Measurements from ENCODE around the gene ARHGEF26. TPM values are rescaled to one million over a fixed set of nuclear protein-coding genes. Genes with fewer than 3 reads are reported as not detected.

The ARHGEF26 gene
- total RNA-seq, 1 donor from 2014 or later: 33.8 TPM

DNA sequence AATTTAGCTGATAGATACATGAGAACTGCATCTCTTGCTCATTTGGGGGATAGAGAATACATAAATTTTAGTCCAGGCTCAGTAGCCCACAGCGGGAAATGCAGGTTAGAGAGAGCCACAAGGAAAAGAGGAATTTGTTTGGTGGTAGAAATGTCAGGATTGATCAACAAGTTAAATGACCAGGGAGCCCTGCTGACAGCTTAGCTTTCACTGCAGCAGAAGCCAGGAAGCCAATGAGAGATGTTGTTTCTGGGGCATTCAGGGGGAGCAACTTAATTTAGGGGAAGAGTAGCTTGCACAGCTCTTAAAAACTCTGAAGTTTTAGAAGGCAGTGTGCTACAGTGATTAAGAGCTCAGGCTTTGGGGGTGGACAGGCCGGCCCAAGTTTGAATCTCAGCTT is 22.7 kb downstream of the ARHGEF26 start:
- Histone ChIP-seq H3K9me3 (no peaks in the 10 kb centered on the region), H3K27ac (no peak overlapping the region), H3K27me3 (no peaks in the 10 kb centered on the region), H3K4me3 (no peak overlapping the region), H3K4me1 (no peaks in the 10 kb centered on the region), H3K36me3 (no peaks in the 10 kb centered on the region)
- no peak for DNase-seq (ENCODE audit: low spot score in 2 of 2)
- intact Hi-C loops (cut with DNase I): no loop called here
- TF ChIP-seq, protein P1, sequence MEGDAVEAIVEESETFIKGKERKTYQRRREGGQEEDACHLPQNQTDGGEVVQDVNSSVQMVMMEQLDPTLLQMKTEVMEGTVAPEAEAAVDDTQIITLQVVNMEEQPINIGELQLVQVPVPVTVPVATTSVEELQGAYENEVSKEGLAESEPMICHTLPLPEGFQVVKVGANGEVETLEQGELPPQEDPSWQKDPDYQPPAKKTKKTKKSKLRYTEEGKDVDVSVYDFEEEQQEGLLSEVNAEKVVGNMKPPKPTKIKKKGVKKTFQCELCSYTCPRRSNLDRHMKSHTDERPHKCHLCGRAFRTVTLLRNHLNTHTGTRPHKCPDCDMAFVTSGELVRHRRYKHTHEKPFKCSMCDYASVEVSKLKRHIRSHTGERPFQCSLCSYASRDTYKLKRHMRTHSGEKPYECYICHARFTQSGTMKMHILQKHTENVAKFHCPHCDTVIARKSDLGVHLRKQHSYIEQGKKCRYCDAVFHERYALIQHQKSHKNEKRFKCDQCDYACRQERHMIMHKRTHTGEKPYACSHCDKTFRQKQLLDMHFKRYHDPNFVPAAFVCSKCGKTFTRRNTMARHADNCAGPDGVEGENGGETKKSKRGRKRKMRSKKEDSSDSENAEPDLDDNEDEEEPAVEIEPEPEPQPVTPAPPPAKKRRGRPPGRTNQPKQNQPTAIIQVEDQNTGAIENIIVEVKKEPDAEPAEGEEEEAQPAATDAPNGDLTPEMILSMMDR (IDR thresholded peaks at IDR 0.05): no peak

DNA sequence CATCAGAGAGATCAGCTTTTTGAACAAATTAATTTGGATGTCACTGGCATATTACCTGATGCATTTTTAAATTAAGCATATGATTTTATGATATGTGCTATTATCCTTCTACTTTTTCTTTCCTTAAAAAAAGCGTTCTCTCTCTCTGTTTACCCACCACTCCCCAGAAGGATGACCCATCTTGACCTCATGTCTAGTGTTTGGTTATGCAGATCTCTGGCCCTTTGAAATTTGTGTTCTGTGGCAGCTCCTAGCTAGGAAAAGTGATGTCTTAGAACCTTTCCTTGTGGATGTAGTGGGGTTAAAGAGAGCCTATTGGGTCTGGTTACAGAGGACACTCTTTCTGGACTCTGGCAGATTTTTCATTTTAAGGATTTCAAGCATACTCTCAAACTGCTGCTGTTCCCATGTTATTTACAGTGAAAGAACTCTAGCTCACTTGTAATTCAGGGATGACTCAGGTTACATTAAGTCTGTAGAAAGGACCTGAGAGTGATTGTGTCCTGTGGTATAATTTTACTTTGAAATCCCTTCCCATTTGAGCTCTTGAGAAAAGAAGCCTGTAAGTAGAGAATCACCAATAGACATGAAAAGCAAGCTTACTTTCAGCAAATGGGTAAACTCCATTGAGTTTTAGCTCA is 23.8 kb downstream of the ARHGEF26 start:
- intact Hi-C loops (cut with DNase I): no loop called here
- Histone ChIP-seq H3K9me3 (no peaks in the 10 kb centered on the region), H3K4me1 (no peaks in the 10 kb centered on the region), H3K36me3 (no peaks in the 10 kb centered on the region), H3K27me3 (no peaks in the 10 kb centered on the region), H3K27ac (no peak overlapping the region), H3K4me3 (no peak overlapping the region)
- DNase-seq (ENCODE audit: low spot score in 2 of 2): no peak
- TF ChIP-seq, protein P1 (IDR thresholded peaks at IDR 0.05): no peak

DNA sequence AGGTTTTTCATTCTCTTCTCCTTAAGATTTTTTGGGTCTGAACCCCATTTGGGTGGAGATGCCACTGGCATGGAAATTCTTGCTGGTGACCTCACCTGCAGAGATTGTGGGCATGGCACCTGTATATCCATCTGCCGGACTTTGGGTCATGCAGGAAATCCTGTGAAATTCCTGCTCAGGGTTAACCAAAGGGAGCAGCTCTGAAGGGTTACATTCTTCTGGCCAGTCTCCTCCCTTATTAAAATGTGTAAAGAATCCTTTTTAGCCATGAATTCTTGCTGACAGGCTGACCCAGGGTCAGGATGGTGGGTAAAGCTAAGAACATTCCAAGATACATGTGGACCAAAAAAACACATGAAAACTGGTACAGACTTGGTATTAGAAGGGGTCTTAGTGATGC is 27.4 kb downstream of the ARHGEF26 start:
- H3K27ac ChIP-seq: no peak overlapping the region
- TF ChIP-seq, protein P1 (IDR thresholded peaks at IDR 0.05): no peak
- DNase-seq (ENCODE audit: low spot score in 2 of 2): no peak
- no peaks in the 10 kb centered on the region for H3K4me1 ChIP-seq
- H3K4me3 ChIP-seq: no peak overlapping the region
- H3K36me3 ChIP-seq: peaks cover 4 to 14% of the 10 kb centered on the region in 2 donors
- intact Hi-C loops (cut with DNase I): no loop called here
- H3K9me3 ChIP-seq: no peaks in the 10 kb centered on the region
- no peaks in the 10 kb centered on the region for H3K27me3 ChIP-seq

DNA sequence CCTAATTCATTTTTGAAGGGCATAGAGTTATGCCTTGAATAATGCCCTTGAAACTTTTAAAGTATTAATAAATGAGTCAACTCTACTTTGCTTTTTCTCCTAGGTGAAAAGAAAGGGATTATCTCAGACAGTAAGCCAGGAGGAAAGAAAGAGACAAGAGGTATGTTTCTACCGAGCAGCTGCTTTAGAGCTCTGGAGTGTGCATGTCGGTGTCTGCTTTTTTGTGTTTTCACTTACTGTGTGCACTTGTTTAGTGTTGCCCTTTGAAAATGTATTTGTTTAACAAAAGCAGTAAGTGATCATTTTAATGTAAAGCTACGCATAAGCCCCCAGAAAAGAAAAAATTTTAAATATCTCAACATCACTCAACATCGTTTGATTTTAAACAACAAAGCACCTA is 28.1 kb downstream of the ARHGEF26 start:
- no peaks in the 10 kb centered on the region for H3K27me3 ChIP-seq
- no peaks in the 10 kb centered on the region for H3K9me3 ChIP-seq
- H3K4me3 ChIP-seq: no peak overlapping the region
- no peaks in the 10 kb centered on the region for H3K4me1 ChIP-seq
- TF ChIP-seq, protein P1 (IDR thresholded peaks at IDR 0.05): no peak
- intact Hi-C loops (cut with DNase I): no loop called here
- peaks cover 4 to 20% of the 10 kb centered on the region in 2 donors for H3K36me3 ChIP-seq
- H3K27ac ChIP-seq: no peak overlapping the region
- DNase-seq (ENCODE audit: low spot score in 2 of 2): no peak

DNA sequence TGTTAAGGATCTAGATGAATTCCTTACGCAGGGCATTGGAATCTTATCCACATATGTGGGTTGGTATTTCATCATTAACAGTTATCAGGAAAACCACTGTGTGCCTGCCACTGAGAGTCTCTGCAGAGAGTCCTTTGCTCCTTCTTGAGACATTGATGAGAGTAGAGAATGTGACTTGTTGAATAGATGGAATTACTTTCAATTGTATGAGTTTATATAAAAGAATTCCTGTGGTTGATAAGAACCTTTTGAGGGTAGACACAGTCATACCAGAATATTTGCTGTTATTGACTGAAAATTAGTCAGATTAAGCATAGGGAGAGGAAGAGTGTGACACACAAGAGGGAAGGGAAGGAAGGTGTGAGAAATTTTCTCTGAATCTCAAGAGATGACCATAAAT is 30.8 kb downstream of the ARHGEF26 start:
- H3K36me3 ChIP-seq: peaks cover 4 to 21% of the 10 kb centered on the region in 2 donors
- H3K27ac ChIP-seq: no peak overlapping the region
- DNase-seq (ENCODE audit: low spot score in 2 of 2): no peak
- H3K4me1 ChIP-seq: no peaks in the 10 kb centered on the region
- no peaks in the 10 kb centered on the region for H3K9me3 ChIP-seq
- intact Hi-C loops (cut with DNase I): no loop called here
- TF ChIP-seq, protein P1 (IDR thresholded peaks at IDR 0.05): no peak
- H3K4me3 ChIP-seq: no peak overlapping the region
- H3K27me3 ChIP-seq: no peaks in the 10 kb centered on the region

DNA sequence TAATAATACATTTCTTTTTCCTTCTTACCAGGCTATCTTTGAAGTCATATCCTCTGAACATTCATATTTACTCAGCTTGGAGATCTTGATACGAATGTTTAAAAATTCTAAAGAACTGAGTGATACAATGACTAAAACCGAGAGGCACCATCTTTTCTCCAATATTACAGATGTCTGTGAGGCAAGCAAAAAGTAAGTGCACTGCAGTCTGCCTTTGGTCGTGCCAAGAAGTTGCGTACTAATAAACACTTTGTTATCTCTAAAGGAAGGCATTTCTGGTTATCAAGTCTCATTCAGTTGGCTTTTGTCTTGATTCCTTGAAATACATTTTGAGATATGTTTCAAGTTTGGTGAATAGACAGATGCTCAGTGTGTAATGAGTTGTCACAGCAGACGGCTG is 31.6 kb downstream of the ARHGEF26 start:
- intact Hi-C loops (cut with DNase I): no loop called here
- peaks cover 4 to 21% of the 10 kb centered on the region in 2 donors for H3K36me3 ChIP-seq
- no peaks in the 10 kb centered on the region for H3K9me3 ChIP-seq
- H3K4me1 ChIP-seq: no peaks in the 10 kb centered on the region
- H3K27me3 ChIP-seq: no peaks in the 10 kb centered on the region
- no peak overlapping the region for H3K4me3 ChIP-seq
- no peak overlapping the region for H3K27ac ChIP-seq
- DNase-seq (ENCODE audit: low spot score in 2 of 2): no peak
- TF ChIP-seq, protein P1 (IDR thresholded peaks at IDR 0.05): no peak

Measured in ascending aorta (tissue), 2 donors.